ENCODE results near the gene CCNT2.
A peak's percentile ranks its signal among the peaks of the same experiment; 100 is the strongest.
"Not testable (repeated sequence)": the region's sequence is repeated elsewhere in the genome, so short reads cannot be mapped to it uniquely, and the experiment has no call there.

The CCNT2 gene

DNA sequence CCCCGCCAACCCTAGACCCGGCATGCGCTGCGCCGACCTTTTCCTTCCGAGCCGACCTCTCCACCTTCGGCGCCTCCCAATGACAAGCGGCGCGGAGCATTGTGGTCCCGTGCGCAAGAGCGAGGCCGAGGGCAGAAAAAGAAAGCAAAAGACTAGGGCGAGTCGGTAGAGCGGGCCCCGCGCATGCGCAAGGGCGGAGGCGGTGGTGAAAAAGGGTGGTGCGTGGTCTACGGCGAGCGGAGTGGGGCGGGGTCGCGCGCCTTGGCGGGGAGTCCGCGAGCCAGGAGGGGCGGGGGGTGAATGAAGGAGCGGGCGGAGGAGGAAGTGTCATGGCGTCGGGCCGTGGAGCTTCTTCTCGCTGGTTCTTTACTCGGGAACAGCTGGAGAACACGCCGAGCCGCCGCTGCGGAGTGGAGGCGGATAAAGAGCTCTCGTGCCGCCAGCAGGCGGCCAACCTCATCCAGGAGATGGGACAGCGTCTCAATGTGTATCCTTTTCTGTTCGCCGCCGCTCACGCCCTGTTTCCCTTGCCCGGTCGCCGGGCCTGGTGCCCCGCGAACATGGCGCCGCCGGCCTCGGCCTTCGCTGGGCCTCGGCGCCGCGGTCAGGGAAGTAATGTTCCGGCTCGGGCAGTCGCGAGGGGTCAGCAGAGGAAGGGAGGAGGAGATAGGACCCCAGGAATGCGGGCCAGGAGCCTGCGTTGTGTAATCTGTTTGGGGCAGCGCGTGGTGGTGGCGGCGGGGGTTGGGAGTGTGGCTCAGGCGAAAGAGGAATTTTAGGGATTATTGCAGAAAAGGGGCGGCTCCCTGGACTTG lies at the start of gene CCNT2:
Gene CCNT2, plus strand, starts transcription at position 297 of the 815 bp plus-strand sequence. Its CDS starts 33 bp downstream, at position 330.
- DNase-seq: peak; percentile 100

DNA sequence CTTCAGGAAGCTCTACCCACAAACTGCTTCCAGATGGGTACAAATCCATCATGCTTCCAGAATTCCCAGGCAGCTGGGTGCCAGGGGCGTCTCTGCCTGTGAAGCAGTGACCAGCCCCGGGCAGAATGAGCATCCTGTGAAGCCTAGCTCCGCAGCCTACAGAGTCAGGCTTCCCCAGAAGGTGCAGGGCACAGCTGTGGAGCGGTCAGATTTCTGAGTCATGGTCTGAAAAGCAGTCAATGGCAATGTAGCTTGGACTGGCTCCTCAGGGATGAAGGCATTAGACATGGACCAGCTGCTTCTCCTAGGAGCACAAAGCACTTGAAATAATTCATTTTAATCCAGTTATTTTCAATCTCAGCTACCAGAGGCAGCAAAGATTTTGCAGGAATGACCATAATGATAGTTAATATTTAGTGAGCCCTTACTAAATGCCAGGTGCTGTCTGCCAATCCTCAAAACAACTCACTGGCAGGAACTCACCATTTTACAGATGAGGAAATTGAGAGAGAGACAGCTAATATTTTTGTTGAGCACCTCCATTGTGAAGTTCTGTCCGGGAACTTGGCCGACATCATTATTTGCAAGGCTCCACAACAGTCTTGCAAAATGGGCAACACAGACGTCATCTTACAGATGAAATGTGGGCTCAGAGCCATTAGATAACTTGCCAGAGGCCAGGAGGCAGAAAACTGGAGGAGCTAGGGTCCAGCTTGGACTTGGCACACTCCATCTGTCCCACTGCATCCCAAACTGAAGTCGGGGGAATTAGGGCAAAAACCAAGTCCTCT lies 48.5 kb upstream of the CCNT2 start:
- DNase-seq: no peak

DNA sequence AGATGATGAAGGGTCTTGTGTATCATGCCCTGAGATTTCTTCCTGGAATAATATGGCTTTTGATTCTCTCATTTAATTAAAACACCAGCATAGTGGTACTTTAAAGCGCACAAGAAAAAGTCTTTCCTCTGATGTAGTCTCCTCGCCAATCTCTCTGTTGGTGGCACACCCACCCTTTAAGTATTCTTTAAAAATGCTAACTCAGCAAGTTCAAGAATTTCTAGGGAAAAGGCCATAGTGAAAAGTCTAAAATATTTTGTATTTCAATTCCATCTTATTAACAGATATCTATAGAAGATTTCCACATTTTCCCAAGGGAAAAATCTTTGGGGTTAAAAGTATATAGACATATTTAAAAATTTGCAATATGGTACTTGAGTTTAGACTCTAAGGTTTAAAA lies 45.5 kb upstream of the CCNT2 start:
- DNase-seq: no peak

DNA sequence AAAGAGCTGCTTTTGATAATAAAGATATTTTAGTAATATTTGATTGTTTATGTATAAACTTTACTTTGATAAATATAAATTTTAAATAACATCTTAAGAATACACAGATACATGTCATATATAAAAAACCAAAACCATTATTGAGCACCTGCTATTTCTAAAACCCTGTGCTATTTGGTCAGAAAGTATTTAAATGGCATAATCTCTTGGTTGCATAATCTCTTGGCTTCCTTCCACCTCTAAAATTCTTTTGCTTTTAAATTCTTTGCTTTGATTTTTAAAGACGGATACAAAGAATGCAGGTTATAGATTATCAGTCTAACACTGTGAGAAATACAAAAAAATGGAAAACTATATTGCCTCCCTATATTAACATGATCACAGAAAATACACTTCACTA lies 43.3 kb upstream of the CCNT2 start:
- DNase-seq: no peak

DNA sequence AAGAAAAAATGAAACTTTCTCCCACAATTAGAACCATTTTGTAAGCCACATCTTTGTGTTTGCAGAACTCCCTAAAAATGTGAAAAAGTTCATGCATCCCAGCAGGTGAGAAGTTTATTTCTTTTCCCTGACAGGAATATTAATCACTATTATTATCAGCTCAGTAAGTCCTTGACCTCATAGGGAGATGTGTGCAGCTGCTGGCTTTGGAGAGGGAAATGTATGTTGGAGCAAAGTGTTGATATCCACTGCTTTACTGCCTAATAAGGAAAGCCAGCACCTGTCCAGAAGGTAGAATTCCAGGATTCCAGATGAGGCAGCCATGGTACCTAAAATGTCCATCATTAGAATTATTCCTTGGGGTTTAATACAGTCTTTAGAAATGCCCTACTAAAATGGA lies 35.8 kb upstream of the CCNT2 start:
- DNase-seq: no peak

DNA sequence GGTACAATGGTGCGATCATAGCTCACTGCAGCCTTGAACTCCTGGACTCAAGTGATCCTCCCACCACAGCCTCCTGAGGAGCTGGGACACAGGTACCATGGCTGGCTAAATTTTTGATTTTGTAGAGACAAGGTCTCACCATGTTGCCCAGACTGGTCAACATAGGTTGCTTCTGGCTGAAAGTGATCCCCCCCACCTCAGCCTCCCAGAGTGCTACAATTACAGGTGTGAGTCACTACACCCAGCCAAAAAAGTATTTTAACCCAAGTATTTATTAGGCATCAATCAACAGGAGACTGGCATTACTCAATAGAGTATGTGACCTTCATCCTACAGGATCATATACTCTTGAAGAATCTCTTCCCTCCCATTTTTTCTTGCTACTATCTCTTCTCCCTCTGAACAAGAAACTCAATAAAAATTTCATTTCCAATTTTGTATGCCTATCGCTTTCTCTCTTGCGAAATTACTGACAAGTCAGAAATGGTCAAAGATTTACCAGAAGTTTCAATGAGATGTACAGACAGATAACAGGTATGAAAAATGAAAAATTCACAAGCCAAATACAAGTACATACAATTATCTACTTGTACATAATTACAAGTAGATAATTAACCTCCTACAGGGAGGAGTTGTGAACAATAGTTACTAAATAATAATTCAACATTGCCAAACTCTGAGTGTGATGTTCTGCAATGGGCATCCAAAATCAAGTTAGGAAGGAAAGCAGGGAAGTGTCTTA lies 34.9 kb upstream of the CCNT2 start:
- DNase-seq: no peak

DNA sequence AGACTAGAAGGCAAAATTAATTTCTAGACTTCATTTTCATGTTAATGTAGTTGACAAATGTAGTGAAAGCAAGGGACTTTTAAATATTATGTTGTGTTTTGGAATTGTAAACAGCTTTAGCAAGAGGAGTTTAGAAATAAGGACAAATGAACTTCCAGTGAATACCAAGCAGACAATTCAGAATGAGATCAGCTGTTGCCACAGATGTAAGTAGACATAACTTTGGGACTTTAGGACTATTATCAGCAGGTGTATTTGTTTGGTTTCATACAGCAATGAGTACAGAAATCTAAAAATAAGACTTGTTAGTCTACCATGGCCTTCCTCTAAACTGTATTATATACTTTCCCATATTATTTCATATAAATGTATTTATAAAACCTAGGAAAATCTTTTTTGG lies 34.2 kb upstream of the CCNT2 start:
- DNase-seq: no peak

DNA sequence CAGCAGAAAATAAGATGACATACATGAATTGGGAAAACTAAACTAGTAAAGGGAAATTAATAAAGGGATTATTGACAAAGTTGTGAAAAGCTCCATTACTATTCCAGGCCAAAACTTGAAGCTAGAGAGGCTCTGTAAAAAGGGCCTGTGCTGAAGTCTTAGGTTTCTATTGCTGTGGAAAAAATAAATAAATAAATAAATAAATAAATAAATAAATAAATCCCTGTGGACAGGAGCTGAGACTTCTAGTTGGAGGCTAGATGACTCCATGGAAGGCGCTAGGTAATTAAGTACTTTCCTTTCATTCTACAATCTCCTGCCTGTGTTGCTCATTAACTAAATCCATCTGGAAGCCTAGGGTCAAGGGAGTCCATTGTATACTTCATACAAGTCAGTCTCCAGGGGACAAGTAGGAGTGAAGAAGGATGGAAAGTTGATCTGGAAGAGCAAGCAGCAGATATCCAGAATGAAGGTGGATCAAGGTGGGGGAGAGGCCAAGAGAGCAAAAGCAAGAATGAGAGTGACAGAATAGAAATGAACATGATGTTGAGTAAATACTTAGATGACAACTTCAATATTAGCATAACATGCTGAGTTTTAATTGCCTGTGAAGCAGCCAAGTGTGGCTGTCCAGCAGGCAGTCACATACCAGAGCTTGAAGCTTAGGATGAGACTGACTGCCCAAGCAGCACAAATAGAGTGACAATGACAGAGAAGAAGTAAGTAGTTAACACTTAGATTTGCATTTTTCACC lies 26.2 kb upstream of the CCNT2 start:
- no peak for DNase-seq

DNA sequence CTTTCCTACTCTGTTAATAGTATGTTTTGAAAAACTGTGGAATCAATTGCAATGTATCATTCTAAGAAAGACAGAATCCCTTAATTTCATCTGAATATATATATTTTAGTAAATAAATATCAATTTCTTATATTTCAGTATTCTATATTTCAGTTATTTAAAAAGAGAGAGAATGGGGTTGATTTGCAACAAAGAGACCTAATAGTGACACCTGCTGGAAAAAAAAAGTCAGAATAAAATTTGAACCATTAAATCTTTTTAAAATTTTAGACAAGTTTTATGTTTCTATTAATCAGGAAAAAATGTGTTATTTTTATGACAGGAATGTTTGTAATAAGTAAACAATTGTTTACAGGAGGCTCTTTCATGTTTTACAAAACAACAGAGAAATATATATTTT lies 20.7 kb upstream of the CCNT2 start:
- DNase-seq: no peak

DNA sequence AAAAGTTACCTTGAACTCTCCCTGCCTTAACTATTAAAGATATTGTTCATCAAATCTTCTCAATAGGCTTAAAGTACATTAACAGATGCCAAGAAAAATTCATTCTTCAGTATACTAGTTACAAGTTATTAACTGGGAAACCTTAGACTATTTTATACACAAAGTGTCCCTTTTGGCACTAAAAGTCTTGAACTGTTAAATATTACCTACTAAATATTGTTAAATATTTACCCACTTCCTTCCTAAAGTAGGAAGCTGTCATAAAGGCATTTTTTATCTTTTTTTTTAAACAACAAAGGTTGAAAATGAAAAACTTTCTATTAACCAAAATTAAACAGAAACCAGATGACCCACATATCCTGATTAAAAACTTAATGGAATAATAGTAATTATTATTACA lies 19.4 kb upstream of the CCNT2 start:
- no peak for DNase-seq

DNA sequence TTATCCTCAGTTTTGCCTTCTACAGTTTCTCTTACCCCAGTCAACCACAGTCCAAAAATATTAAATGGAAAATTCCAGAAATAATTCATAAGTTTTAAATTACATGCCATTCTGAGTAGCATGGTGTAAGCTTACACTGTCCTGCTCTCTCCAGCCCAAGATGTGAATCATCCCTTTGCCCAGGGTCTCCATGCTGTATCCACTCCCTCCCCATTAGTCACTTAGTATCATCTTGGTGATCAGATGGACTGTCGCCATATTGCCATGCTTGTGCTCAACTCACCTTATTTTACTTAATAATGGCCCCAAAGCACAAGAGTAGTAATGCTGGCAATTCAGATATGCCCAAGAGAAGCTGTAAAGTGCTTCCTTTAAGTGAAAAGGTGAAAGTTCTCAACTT lies 18.5 kb upstream of the CCNT2 start:
- peak; percentile 74 for DNase-seq

DNA sequence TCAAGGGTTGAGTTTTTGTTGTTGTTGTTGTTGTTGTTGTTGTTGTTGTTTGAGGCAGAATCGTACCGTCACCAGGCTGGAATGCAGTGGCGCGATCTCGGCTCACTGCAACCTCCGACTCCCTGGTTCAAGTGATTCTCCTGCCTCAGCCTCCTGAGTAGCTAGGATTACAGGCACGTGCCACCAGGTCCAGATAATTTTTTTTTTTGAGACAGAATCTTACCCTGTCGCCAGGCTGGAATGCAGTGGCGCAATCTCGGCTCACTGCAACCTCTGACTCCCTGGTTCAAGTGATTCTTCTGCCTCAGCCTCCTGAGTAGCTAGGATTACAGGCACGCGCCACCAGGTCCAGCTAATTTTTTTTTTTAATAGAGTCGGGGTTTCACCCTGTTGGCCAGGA lies 14.9 kb upstream of the CCNT2 start:
- not testable (repeated sequence) for DNase-seq

DNA sequence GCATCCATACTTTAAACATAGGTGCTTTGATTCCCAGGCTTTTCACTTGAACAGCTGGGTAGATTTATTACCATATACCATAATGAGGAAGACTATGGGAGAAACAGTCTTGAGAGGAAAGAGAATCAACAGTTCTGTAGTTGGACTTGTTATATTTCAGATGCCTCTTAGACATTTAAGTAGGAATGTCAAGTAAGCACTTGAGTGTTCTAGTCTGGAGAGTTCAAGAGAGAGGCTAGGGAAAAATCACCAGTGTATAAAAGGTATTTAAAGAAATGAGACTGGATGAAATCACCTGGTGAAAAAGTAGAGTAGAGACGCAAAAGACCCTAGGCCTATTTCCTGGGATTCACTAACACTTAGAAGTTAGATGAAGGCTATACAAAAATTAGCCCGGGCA lies 13.5 kb upstream of the CCNT2 start:
- DNase-seq: no peak

DNA sequence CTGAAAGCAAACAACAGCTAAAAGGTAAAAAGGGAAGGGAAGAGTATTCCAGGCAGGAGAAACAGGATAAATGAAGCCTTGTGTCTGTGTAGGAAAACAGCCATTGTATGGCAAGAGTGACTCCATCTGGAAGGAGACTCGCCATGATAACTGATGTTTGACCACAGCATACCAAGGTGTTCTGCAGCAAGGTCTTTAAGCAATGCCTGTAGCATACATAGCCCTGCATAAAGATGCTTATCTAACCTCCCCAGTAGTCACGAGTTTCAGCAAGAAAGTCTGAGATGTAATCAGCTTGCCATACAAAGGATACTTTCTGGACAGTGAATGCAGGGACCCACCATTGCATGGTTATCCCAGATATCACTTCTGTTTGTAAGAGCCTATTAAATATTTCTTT lies 11.9 kb upstream of the CCNT2 start:
- no peak for DNase-seq

DNA sequence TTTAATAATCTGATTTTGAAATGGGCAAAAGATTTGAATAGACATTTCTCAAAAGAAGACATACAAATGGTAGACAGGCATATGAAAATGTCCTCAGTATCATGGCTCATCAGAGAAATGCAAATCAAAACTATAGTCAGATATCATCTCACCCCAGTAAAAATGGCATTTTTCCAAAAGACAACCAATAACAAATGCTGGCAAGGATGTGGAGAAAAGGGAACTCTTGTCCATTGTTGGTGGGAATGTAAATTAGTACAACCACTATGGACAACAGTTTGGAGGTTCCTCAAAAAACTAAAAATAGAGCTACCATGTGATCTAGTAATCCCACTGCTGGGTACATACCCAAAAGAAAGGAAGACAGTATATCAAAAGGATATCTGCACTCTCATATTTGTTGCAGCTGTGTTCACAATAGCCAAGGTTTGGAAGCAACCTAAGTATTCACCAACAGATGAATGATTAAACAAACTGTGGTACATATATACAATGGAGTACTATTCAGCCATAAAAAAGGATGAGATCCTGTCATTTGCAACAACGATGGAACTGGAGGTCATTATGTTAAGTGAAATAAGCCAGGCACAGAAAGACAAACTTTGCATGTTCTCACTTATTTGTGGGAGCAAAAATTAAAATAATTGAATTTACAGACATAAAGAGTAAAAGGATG lies 11.0 kb upstream of the CCNT2 start:
- not testable (repeated sequence) for DNase-seq

DNA sequence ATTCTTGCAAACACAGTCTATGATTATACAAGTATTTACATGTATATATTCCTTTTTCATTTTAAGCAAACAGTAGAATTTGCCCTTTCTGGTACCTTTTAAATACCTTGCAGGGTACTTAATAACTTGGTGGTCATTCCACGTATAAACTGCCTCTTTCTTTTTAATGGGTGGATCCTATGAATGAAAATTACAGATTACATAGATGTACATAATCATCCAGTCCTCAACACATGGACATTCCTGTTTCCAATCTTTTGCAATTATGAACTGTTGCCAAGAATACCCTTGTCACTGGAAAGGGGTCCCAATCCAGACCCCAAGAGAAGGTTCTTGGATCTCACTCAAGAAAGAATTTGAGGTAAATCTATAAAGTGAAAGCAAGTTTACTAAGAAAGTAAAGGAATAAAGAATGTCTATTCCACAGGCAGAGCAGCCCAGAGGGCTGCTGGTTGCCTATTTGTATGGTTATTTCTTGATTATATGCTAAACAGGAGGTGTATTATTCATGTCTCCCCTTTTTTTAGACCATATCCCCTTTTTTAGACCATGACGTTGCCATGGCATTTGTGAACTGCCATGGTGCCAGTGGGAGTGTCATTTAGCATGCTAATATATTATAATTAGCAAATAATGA lies 7.7 kb upstream of the CCNT2 start:
- DNase-seq: no peak

DNA sequence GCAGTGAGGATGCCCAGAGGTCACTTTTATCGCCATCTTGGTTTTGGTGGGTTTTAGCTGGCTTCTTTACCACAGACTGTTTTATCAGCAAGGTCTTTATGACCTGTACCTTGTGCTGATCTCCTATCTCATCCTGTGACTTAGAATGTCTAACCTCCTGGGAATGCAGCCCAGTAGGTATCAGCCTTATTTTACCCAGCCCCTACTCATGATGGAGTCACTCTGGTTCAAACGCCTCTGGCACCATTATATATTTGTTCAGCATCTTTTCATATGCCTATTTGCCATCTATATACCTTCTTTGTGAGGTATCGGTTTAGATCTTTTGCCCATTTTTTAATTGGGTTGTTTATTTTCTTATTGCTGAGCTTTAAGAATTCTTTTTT lies 7.2 kb upstream of the CCNT2 start:
- DNase-seq: no peak

DNA sequence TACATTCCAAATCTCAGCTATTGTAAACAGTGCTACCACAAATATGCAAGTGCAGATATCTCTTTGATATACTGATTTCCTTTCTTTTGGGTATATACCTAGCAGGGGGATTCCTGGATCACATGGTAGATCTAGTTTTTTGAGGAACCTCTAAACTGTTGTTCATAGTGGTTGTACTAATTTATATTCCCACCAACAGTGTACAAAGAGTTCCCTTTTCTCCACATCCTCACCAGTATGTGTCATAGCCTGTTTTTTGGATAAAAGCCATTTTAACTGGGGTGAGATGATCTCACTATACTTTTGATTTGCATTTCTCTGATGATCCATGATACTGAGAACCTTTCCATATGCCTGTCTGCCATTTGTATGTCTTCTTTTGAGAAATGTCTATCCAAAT lies 6.3 kb upstream of the CCNT2 start:
- peak; percentile 51 for DNase-seq

DNA sequence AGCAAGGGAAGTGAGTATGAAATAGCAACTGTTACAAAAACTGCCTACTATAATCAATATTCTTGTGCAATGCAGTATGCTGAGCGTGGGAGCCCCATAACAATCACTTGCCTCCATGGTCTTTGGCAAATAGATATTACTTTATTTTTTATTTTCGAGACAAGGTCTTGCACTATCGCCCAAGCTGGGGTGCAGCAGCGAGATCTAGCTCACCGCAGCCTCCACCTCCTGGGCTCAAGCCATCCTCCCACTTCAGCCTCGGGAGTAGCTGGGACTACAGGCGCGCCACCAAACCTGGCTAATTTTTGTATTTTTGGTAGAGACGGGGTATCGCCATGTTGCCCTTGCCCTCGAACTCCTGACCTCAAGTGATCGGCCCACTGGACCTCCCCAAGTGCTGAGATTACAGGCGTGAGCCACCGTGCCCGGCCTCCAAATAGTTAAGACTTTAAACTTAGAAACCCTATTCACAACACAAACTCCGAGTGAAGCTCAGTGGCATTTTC lies 1.2 kb upstream of the CCNT2 start:
- no peak for DNase-seq

DNA sequence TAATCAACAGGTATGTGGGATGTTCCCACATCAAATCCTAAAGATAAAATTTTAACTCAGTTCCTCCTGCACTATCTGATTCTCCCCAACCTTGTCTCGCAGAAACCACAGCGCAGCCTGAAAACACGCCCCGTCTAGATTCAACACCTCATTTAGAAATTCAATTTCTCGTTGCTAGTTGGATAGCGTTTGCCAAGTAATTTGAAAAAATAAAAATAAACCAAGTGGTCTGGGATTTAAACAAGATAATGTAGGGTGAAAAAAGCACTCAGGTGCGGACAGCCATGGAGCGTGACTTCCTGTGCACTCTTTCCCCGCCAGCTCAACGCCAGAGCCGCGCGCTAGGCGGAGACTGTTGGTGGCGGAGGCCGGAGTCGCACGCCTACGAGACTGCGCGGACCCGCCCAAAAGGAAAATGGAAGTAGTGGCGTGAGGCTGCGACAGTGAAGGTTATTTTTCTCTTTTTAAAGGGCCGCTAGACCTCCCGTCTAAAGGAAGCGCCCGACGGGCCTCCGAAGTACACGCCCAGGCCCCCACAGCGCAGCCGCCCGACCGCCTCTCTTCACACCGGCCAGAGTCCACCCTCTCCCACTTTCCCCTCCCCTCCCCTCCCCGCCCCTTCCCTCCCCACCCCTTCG lies 615 bp upstream of the CCNT2 start:
- DNase-seq: no peak

Measured in fibroblast of upper back skin (primary cell).